K562 (cell line): ENCODE data around the gene CNBD2. TPM values are rescaled to one million over a fixed set of nuclear protein-coding genes. Genes with fewer than 3 reads are reported as not detected.
A peak's percentile ranks its signal among the peaks of the same experiment; 100 is the strongest.

ENCODE experiments used
- ILF3 ChIP-seq: fragments of 450-650 bp; IDR thresholded peaks from 2 replicates; pipeline ENCODE4 v1.6.1; 2018; ENCODE audit warnings: antibody characterized with exemption, mild to moderate bottlenecking, moderate library complexity, borderline replicate concordance
- PHF8 ChIP-seq: fragments of 200-600 bp; sonication (generic); IDR thresholded peaks from 2 replicates; pipeline ENCODE4 v1.6.1; 2012; ENCODE audit warnings: mixed run types, mild to moderate bottlenecking, inconsistent platforms, low read length, moderate library complexity, borderline replicate concordance
- SUPT5H ChIP-seq: fragments of 450-650 bp; IDR thresholded peaks from 2 replicates; pipeline ENCODE4 v1.6.1; 2016
- TCF3 ChIP-seq: sonication (generic); formaldehyde crosslinking; IDR thresholded peaks from 2 replicates; pipeline ENCODE4 v1.4.0; 2020; ENCODE audit warnings: mild to moderate bottlenecking, missing genetic modification reagents
- ZNF354B ChIP-seq: fragments of 250-450 bp; sonication (Bioruptor Pico); IDR thresholded peaks from 2 replicates; pipeline ENCODE4 v1.4.0; 2020
- ZNF583 ChIP-seq: fragments of 250-450 bp; sonication (Bioruptor Pico); IDR thresholded peaks from 2 replicates; pipeline ENCODE4 v1.4.0; 2020
- ZNF785 ChIP-seq: fragments of 250-450 bp; sonication (Bioruptor Pico); IDR thresholded peaks from 2 replicates; pipeline ENCODE4 v1.4.0; 2020; ENCODE audit warnings: mild to moderate bottlenecking
- polyA plus RNA-seq, 8 experiments: library from polyadenylated mRNA; depleted of rRNA in 4 of 8; stranded (reverse) in 5 of 8; unstranded in 3 of 8; fragments of >200 nt; fragmentation: Nextera tagmentation in 2 of 8; fragmentation: Illumina TruSeq in 1 of 8; extraction: Ambion mirVana in 2 of 8; extraction: Trizol in 1 of 8; gene quantifications; 2 replicates each; pipeline versions ENCODE4 v1.2.1 to v1.2.3, GENCODE V29; 2011 to 2014; ENCODE audit warnings: inconsistent platforms in 1 of 8, missing spikeins in 1 of 8
- total RNA-seq, 7 experiments: library from RNA; depleted of rRNA in 6 of 7; stranded (reverse); fragments of >200 nt in 6 of 7; fragmentation: Illumina TruSeq in 2 of 7; extraction: Trizol in 2 of 7; gene quantifications; 2 replicates each; pipeline versions ENCODE4 v1.2.1 to v1.2.3, GENCODE V29; 2011 to 2021; ENCODE audit warnings: low replicate concordance in 1 of 7
- TF ChIP-seq, protein P1 (sequence below): fragments of 450-650 bp; IDR thresholded peaks from 2 replicates; pipeline ENCODE4 v1.6.1; 2018; ENCODE audit not compliant: partially characterized antibody
- TF ChIP-seq, protein P2 (sequence below): fragments of 450-650 bp; formaldehyde crosslinking; IDR thresholded peaks from 2 replicates; pipeline ENCODE4 v1.4.0; 2022; ENCODE audit warnings: missing genetic modification characterization
- TF ChIP-seq, protein P3 (sequence below), 2 experiments: IDR thresholded peaks; 2 replicates each; pipeline ENCODE4 v1.6.1; 2011; ENCODE audit warnings: borderline replicate concordance in 1 of 2, control low read depth in 1 of 2, low read depth in 1 of 2, low read length in 1 of 2, mild to moderate bottlenecking in 1 of 2, mixed read lengths in 1 of 2, moderate library complexity in 1 of 2; ENCODE audit not compliant: insufficient read depth in 1 of 2, insufficient read length in 1 of 2, poor library complexity in 1 of 2, severe bottlenecking in 1 of 2; ENCODE audit errors: extremely low read depth in 1 of 2

The CNBD2 gene
- total and polyA plus RNA-seq, 9 of the 15 experiments (the other 6 are each of a cell fraction or from before 2014, with no cell fraction given): 3.2 to 17.5 (median 5.3) TPM

DNA sequence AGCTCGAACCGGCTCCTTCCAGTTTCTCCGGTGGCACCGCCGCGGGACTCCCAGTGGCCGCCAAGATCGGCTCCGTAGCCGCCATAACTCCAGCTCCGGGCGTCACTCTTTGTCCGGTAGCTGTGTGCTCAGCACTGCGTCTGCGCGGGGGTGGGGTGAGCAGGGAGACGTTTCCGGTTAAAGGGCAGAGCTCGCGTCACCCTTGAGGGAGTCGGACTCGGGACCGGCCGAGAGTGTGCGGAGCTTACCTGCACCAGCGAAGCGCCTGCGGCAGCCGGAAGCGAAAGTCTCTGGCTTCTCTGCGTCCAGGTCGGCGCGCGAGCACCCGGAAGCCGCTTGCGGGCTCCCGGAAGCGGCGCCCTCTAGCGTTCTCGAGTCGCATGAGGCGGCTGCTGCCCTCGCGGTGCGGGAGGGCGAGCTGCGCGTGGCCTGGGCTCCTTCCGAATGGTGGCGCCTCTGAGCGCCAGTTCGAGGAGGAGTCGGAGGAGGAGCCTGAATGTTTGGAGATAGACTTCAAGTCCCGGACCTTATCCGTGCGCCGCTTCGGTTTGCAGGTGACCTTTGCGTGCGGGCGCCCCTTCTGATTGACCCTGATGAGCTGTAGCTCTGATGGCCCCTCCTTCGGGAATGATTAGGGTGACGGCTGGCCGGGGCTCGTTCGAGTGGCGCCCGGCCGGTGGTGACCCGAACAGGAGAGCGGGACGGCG, 14.0 kb upstream of the CNBD2 start, which contains the start of gene SCAND1 (continued):
- TF ChIP-seq, protein P1, sequence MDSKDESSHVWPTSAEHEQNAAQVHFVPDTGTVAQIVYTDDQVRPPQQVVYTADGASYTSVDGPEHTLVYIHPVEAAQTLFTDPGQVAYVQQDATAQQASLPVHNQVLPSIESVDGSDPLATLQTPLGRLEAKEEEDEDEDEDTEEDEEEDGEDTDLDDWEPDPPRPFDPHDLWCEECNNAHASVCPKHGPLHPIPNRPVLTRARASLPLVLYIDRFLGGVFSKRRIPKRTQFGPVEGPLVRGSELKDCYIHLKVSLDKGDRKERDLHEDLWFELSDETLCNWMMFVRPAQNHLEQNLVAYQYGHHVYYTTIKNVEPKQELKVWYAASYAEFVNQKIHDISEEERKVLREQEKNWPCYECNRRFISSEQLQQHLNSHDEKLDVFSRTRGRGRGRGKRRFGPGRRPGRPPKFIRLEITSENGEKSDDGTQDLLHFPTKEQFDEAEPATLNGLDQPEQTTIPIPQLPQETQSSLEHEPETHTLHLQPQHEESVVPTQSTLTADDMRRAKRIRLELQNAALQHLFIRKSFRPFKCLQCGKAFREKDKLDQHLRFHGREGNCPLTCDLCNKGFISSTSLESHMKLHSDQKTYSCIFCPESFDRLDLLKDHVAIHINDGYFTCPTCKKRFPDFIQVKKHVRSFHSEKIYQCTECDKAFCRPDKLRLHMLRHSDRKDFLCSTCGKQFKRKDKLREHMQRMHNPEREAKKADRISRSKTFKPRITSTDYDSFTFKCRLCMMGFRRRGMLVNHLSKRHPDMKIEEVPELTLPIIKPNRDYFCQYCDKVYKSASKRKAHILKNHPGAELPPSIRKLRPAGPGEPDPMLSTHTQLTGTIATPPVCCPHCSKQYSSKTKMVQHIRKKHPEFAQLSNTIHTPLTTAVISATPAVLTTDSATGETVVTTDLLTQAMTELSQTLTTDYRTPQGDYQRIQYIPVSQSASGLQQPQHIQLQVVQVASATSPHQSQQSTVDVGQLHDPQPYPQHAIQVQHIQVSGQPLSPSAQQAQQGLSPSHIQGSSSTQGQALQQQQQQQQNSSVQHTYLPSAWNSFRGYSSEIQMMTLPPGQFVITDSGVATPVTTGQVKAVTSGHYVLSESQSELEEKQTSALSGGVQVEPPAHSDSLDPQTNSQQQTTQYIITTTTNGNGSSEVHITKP: peak; percentile 51
- TF ChIP-seq, protein P2, sequence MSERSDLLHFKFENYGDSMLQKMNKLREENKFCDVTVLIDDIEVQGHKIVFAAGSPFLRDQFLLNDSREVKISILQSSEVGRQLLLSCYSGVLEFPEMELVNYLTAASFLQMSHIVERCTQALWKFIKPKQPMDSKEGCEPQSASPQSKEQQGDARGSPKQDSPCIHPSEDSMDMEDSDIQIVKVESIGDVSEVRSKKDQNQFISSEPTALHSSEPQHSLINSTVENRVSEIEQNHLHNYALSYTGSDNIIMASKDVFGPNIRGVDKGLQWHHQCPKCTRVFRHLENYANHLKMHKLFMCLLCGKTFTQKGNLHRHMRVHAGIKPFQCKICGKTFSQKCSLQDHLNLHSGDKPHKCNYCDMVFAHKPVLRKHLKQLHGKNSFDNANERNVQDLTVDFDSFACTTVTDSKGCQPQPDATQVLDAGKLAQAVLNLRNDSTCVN: 0 out of 2 replicates have a peak, but pooled peaks have one; percentile 46
- TF ChIP-seq ZNF785 (CRISPR knock-in tag) (no peak), ZNF354B (CRISPR knock-in tag) (no peak), ILF3 (peak; percentile 53; the same call in 1 of the 2 replicates), PHF8 (peak; percentile 88), ZNF583 (CRISPR knock-in tag) (no peak), SUPT5H (peak; percentile 88), TCF3 (CRISPR knock-in tag) (peak; percentile 49; the same call in 1 of the 2 replicates)
- TF ChIP-seq, protein P3, sequence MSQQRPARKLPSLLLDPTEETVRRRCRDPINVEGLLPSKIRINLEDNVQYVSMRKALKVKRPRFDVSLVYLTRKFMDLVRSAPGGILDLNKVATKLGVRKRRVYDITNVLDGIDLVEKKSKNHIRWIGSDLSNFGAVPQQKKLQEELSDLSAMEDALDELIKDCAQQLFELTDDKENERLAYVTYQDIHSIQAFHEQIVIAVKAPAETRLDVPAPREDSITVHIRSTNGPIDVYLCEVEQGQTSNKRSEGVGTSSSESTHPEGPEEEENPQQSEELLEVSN (IDR thresholded peaks at IDR 0.05; ENCODE audit: borderline replicate concordance in 1 of 2, extremely low read depth in 1 of 2, insufficient read depth in 1 of 2, insufficient read length in 1 of 2, low read depth in 1 of 2, low read length in 1 of 2, poor library complexity in 1 of 2, severe bottlenecking in 1 of 2): peak; percentile 84 to 95
